IMR-90 (cell line): Measurements from ENCODE around the gene YJEFN3. TPM values are rescaled to one million over a fixed set of nuclear protein-coding genes. Genes with fewer than 3 reads are reported as not detected.

ENCODE experiments used
- ATAC-seq: fragments of 200-7000 bp; cut with Tn5 transposase; 2 replicates; pipeline ENCODE4 v1.9.1; 2020; ENCODE audit warnings: low read depth, mild to moderate bottlenecking, moderate library complexity
- BruUV-seq: library from RNA; stranded (reverse); fragments of 400-500 nt; replicated peaks from 2 replicates; lab custom pipeline; 2021; lab: Mats Ljungman, UMichigan
- CTCF ChIA-PET: fragments of 300-600 bp; formaldehyde crosslinking; extraction: SDS; loops from one replicate; lab custom pipeline; 2021; ENCODE audit warnings: antibody characterized with exemption; lab: Yijun Ruan, JAX
- POLR2A ChIA-PET: fragments of 300-600 bp; sonication (Branson Sonifier 250); formaldehyde crosslinking; loops from one replicate; lab custom pipeline; 2022; ENCODE audit warnings: antibody characterized with exemption; ENCODE audit not compliant: unreplicated experiment; lab: Charles Lee
- DNase-seq: peaks from one replicate; pipeline ENCODE4 v3.0.0; 2013
- H2AFZ ChIP-seq: replicated peaks from 2 replicates; pipeline ENCODE3; 2013; ENCODE audit warnings: low read length, mild to moderate bottlenecking; ENCODE audit not compliant: poor library complexity
- H2AK5ac ChIP-seq: 2 replicates; pipeline ENCODE4 v1.6.1; 2013; ENCODE audit warnings: low read depth, low read length, inconsistent platforms
- H2AK9ac ChIP-seq: replicated peaks from 2 replicates; pipeline ENCODE3; 2013; ENCODE audit warnings: mild to moderate bottlenecking, low read depth, low read length, moderate library complexity; ENCODE audit not compliant: poor library complexity
- H2BK120ac ChIP-seq: 2 replicates; pipeline ENCODE4 v1.6.1; 2013; ENCODE audit warnings: low read depth, low read length, inconsistent platforms
- H2BK15ac ChIP-seq: 3 replicates; pipeline ENCODE4 v1.6.1; 2013; ENCODE audit warnings: low read depth, low read length, inconsistent platforms
- H2BK20ac ChIP-seq: 2 replicates; pipeline ENCODE4 v1.6.1; 2013; ENCODE audit warnings: low read depth, mild to moderate bottlenecking, inconsistent platforms, low read length, moderate library complexity
- H2BK5ac ChIP-seq: 2 replicates; pipeline ENCODE4 v1.6.1; 2013; ENCODE audit warnings: mild to moderate bottlenecking, low read depth, low read length, inconsistent platforms; ENCODE audit not compliant: poor library complexity, severe bottlenecking
- H3K14ac ChIP-seq: replicated peaks from 2 replicates; pipeline ENCODE4 v1.6.1; 2013; ENCODE audit warnings: low read depth, low read length, inconsistent platforms
- H3K18ac ChIP-seq: 2 replicates; pipeline ENCODE4 v1.6.1; 2013; ENCODE audit warnings: low read depth, low read length, control low read depth
- H3K23ac ChIP-seq: 2 replicates; pipeline ENCODE4 v1.6.1; 2013; ENCODE audit warnings: low read depth, low read length, inconsistent platforms
- H3K27ac ChIP-seq: 2 replicates; pipeline ENCODE4 v1.5.1; 2013; ENCODE audit warnings: mild to moderate bottlenecking, control low read depth, low read length; ENCODE audit not compliant: insufficient read depth
- H3K27me3 ChIP-seq: 2 replicates; pipeline ENCODE4 v1.6.1; 2013; ENCODE audit warnings: low read length; ENCODE audit not compliant: control insufficient read depth, insufficient read depth
- H3K36me3 ChIP-seq: 2 replicates; pipeline ENCODE4 v1.6.1; 2013; ENCODE audit warnings: low read length, mixed read lengths; ENCODE audit not compliant: control insufficient read depth, insufficient read depth
- H3K4ac ChIP-seq: 2 replicates; pipeline ENCODE4 v1.6.1; 2013; ENCODE audit warnings: low read depth, low read length, inconsistent platforms
- H3K4me1 ChIP-seq: 2 replicates; pipeline ENCODE4 v1.6.1; 2013; ENCODE audit warnings: low read length, mixed read lengths; ENCODE audit not compliant: control insufficient read depth, insufficient read depth
- H3K4me2 ChIP-seq: 2 replicates; pipeline ENCODE4 v1.6.1; 2013; ENCODE audit warnings: low read depth, mild to moderate bottlenecking, control low read depth, low read length, moderate library complexity
- H3K4me3 ChIP-seq: 2 replicates; pipeline ENCODE4 v1.5.1; 2013; ENCODE audit warnings: low read depth, mild to moderate bottlenecking, control low read depth, low read length, moderate library complexity; ENCODE audit not compliant: insufficient read depth
- H3K56ac ChIP-seq: 2 replicates; pipeline ENCODE4 v1.6.1; 2013; ENCODE audit warnings: low read length, inconsistent platforms; ENCODE audit not compliant: insufficient read depth; ENCODE audit errors: extremely low read depth
- H3K79me1 ChIP-seq, 2 experiments: 2 replicates each; pipeline ENCODE4 v1.6.1; 2013; ENCODE audit warnings: low read length in 2 of 2, inconsistent platforms in 1 of 2, low read depth in 1 of 2
- H3K9ac ChIP-seq: 2 replicates; pipeline ENCODE4 v1.6.1; 2013; ENCODE audit warnings: low read depth, low read length, control low read depth
- H3K9me1 ChIP-seq: 2 replicates; pipeline ENCODE4 v1.6.1; 2013; ENCODE audit warnings: low read length, inconsistent platforms; ENCODE audit not compliant: insufficient read depth
- H3K9me3 ChIP-seq: 2 replicates; pipeline ENCODE4 v1.6.1; 2013; ENCODE audit warnings: low read length; ENCODE audit not compliant: control insufficient read depth, insufficient read depth
- H4K20me1 ChIP-seq: 2 replicates; pipeline ENCODE4 v1.6.1; 2013; ENCODE audit warnings: low read length, inconsistent platforms; ENCODE audit not compliant: insufficient read depth
- H4K5ac ChIP-seq: 2 replicates; pipeline ENCODE4 v1.6.1; 2013; ENCODE audit warnings: mild to moderate bottlenecking, low read depth, low read length, control low read depth
- H4K8ac ChIP-seq, 2 experiments: 2 replicates each; pipeline ENCODE4 v1.6.1; 2013; ENCODE audit warnings: low read depth in 2 of 2, low read length in 2 of 2, control low read depth in 1 of 2, inconsistent platforms in 1 of 2
- H4K91ac ChIP-seq: 2 replicates; pipeline ENCODE4 v1.6.1; 2013; ENCODE audit warnings: low read depth, low read length, inconsistent platforms; ENCODE audit not compliant: insufficient read depth
- BHLHE40 ChIP-seq: fragments of 150-350 bp; IDR thresholded peaks from 2 replicates; pipeline ENCODE4 v1.6.1; 2016; ENCODE audit warnings: mild to moderate bottlenecking, low read depth, low read length
- RFX5 ChIP-seq: IDR thresholded peaks from 2 replicates; pipeline ENCODE4 v1.8.0; 2012; ENCODE audit warnings: low read depth, mild to moderate bottlenecking, low read length, moderate library complexity
- SMC3 ChIP-seq: fragments of 150-350 bp; IDR thresholded peaks from 2 replicates; pipeline ENCODE4 v1.6.1; 2016; ENCODE audit warnings: low read depth, mild to moderate bottlenecking, antibody characterized with exemption, low read length, moderate library complexity
- WGBS, 2 experiments: methylation state at CpG; one replicate each; pipeline versions ENCODE4 v1.1.5 to v1.1.7; 2013; ENCODE audit warnings: missing lambda C conversion rate in 2 of 2; ENCODE audit not compliant: insufficient read length in 1 of 2; ENCODE audit errors: extremely low coverage in 2 of 2; 5-methylcytosine and 5-hydroxymethylcytosine counted together
- dilution Hi-C: fragments of 300-500 bp; cut with HindIII; formaldehyde crosslinking; loops from one replicate; pipeline ENCODE4 v1.14.3; 2018; ENCODE audit warnings: low sequenced_read_pairs; ENCODE audit not compliant: unreplicated experiment
- in situ Hi-C: fragments of 300-500 bp; cut with MboI; formaldehyde crosslinking; loops from 3 replicates; pipeline ENCODE4 v1.14.3; 2019; ENCODE audit warnings: low sequenced_read_pairs, inconsistent platforms, mixed read lengths
- intact Hi-C: fragments of 100-400 bp; cut with micrococcal nuclease; formaldehyde crosslinking; loops from 2 replicates; pipeline ENCODE4 v1.10.0; 2022
- polyA plus RNA-seq, 3 experiments: library from polyadenylated mRNA; depleted of rRNA; stranded (reverse); fragments of >200 nt; gene quantifications; 2 replicates each; pipeline ENCODE4 v1.2.3, GENCODE V29; 2012; ENCODE audit warnings: low replicate concordance in 1 of 3
- total RNA-seq: library from RNA; depleted of rRNA; stranded (reverse); fragments of >200 nt; gene quantifications from 2 replicates; pipeline ENCODE4 v1.2.3, GENCODE V29; 2012

YJEFN3 gene
- total and polyA plus RNA-seq, 2 of the 4 experiments (the other 2 are of a cell fraction): 0.72 to 4.0 TPM

DNA sequence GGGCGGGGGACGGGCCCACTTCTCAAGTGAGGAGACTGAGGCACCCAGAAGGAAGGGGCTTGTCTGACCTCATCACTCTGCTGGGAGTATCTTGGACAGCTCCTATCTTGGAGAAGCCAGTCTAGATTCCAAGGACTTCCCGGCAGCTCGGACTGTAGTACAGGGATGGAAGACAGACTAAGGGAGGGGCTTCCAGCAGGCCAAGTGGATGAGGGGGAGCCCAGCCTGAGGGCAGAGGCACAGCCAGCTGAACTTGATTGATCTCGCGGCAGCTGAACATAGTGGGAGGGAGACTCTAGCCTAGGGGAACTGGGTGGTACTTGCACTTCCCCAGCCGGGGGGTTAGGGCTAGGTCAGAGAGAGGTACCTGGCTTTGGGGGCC lies 10.1 kb downstream of the YJEFN3 start:
- no peak overlapping the region for H3K4me3 ChIP-seq
- BruUV-seq: no TSS peak
- H3K27ac ChIP-seq: no peak overlapping the region

More for the DNA sequence above, 10.1 kb downstream of the YJEFN3 start:
- dilution Hi-C loops (no loop called here), intact Hi-C loops (no loop called here), in situ Hi-C loops (loop anchor here (5.0 to 25.0 kb wide), 2 partner anchors 104 to 424 kb away; partner anchors contain the start of gene GMIP)
- no peaks in the 10 kb centered on the region for H3K9me1 ChIP-seq
- no peak overlapping the region for H2BK15ac ChIP-seq
- peaks cover 25% of the 10 kb centered on the region for H3K27me3 ChIP-seq
- ATAC-seq (no peak), DNase-seq (no peak)
- no peaks in the 10 kb centered on the region for H3K79me1 ChIP-seq
- H2BK5ac ChIP-seq: no peak overlapping the region
- H3K18ac ChIP-seq: no peak overlapping the region
- H3K4ac ChIP-seq: no peak overlapping the region
- H2AFZ ChIP-seq: no peak overlapping the region
- no peak overlapping the region for H3K14ac ChIP-seq
- H4K91ac ChIP-seq: no peak overlapping the region
- ChIA-PET CTCF (interaction anchor here (1.1 kb wide), 1 partner anchor 16 kb away, joined by 3 read pairs; no protein-coding TSS in a partner anchor), POLR2A (interaction anchor here (0.7 kb wide), 1 partner anchor 19 kb away, joined by 11 read pairs; no protein-coding TSS in a partner anchor)
- no peak overlapping the region for H2BK20ac ChIP-seq
- H3K56ac ChIP-seq: no peak overlapping the region
- no peak overlapping the region for H4K8ac ChIP-seq
- no peaks in the 10 kb centered on the region for H3K36me3 ChIP-seq
- no peak overlapping the region for H3K23ac ChIP-seq
- no peaks in the 10 kb centered on the region; the same call in 1 of the 2 replicates for H4K20me1 ChIP-seq
- H3K9ac ChIP-seq: no peak overlapping the region
- no peak overlapping the region for H2BK120ac ChIP-seq
- TF ChIP-seq BHLHE40 (no peak), RFX5 (no peak), SMC3 (no peak)
- H2AK9ac ChIP-seq: peak overlapping the region; percentile 55
- H3K9me3 ChIP-seq: no peaks in the 10 kb centered on the region; the same call in 1 of the 2 replicates
- WGBS, 2 experiments: 57% methylated on average over 2 of the region's 7 CpGs; no CpG with 5 or more reads in 1 of the 2 experiments
- H3K4me2 ChIP-seq: peak overlapping the region; percentile 33; the same call in 1 of the 2 replicates
- no peaks in the 10 kb centered on the region; the same call in 1 of the 2 replicates for H3K4me1 ChIP-seq
- H4K5ac ChIP-seq: no peak overlapping the region
- no peak overlapping the region for H2AK5ac ChIP-seq
